Measurements from ENCODE around the gene PVALB. TPM values are rescaled to one million over a fixed set of nuclear protein-coding genes. Genes with fewer than 3 reads are reported as not detected.

PVALB gene
- total and polyA plus RNA-seq, 4 donors = 0.73 to 3.0 (median 2.4) TPM; not detected in 1

DNA sequence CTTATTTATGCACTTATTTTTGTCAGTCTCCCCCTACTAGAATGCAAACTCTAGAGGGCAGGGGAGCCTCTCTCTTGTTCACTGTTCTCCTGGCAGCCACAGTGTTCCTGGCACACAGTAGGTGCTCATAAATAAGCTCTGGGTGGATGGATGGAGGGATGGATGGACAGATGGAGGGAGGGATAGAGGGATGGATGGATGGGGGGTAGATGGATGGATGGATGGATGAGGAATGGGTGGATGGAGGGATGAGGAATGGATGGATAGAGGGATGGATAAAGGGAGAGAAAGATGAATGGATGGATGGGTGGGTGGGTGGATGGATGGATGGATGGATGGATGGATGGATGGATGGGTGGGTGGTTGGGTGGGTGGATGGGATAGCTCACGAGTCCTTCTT, 13.5 kb downstream of the PVALB start:
- no peak overlapping the region for H3K27ac ChIP-seq (ENCODE audit: low read depth in 1 of 2, low read length in 1 of 2)
- H3K4me1 ChIP-seq (ENCODE audit: control insufficient read depth in 5 of 5, insufficient read depth in 5 of 5, low read length in 5 of 5) = no peaks in the 10 kb centered on the region
- no peaks in the 10 kb centered on the region for H3K36me3 ChIP-seq (ENCODE audit: control insufficient read depth in 4 of 4, insufficient read depth in 4 of 4, low read length in 4 of 4)
- no peak for TF ChIP-seq CTCF (IDR thresholded peaks at IDR 0.05; ENCODE audit: control extremely low read depth, extremely low read depth)
- 86 to 95% methylated on average over 1 of the region's 1 CpG for WGBS, 2 donors
- H3K9ac ChIP-seq (ENCODE audit: insufficient read depth in 1 of 2, low read length in 2 of 2) = no peak overlapping the region
- no peak overlapping the region for H3K4me3 ChIP-seq
- H3K27me3 ChIP-seq (ENCODE audit: control insufficient read depth in 3 of 3, insufficient read depth in 3 of 3, low read length in 2 of 3) = peaks cover 0 to 25% (median 11%) of the 10 kb centered on the region in 3 donors
- DNase-seq = no peak
- ATAC-seq (ENCODE audit: insufficient read depth, low FRiP score) = no peak
- peaks cover 0 to 2% (median 0%) of the 10 kb centered on the region in 4 donors for H3K9me3 ChIP-seq (ENCODE audit: control insufficient read depth in 4 of 4, insufficient read depth in 3 of 4, low read length in 3 of 4)

GRCh38 chr22:36798674-36799066, 18.2 kb downstream of the PVALB start:
- H3K36me3 ChIP-seq (ENCODE audit: control insufficient read depth in 4 of 4, insufficient read depth in 4 of 4, low read length in 4 of 4) = no peaks in the 10 kb centered on the region
- H3K9me3 ChIP-seq (ENCODE audit: control insufficient read depth in 4 of 4, insufficient read depth in 3 of 4, low read length in 3 of 4) = peaks cover 0 to 2% (median 0%) of the 10 kb centered on the region in 4 donors
- no peak for TF ChIP-seq CTCF (IDR thresholded peaks at IDR 0.05; ENCODE audit: control extremely low read depth, extremely low read depth)
- no peak overlapping the region for H3K4me3 ChIP-seq
- DNase-seq (no peak), ATAC-seq (ENCODE audit: insufficient read depth, low FRiP score) (no peak)
- 82 to 94% methylated on average over 11 of the region's 11 CpGs for WGBS, 2 donors
- H3K27ac ChIP-seq (ENCODE audit: low read depth in 1 of 2, low read length in 1 of 2) = no peak overlapping the region
- peaks cover 0 to 7% (median 2%) of the 10 kb centered on the region in 3 donors for H3K27me3 ChIP-seq (ENCODE audit: control insufficient read depth in 3 of 3, insufficient read depth in 3 of 3, low read length in 2 of 3)
- no peak overlapping the region for H3K9ac ChIP-seq (ENCODE audit: insufficient read depth in 1 of 2, low read length in 2 of 2)
- H3K4me1 ChIP-seq (ENCODE audit: control insufficient read depth in 5 of 5, insufficient read depth in 5 of 5, low read length in 5 of 5) = no peaks in the 10 kb centered on the region

- no peak overlapping the region for H3K4me3 ChIP-seq
- H3K27me3 ChIP-seq (ENCODE audit: control insufficient read depth in 3 of 3, insufficient read depth in 3 of 3, low read length in 2 of 3) = peaks cover 0 to 7% (median 2%) of the 10 kb centered on the region in 3 donors
- no peak overlapping the region for H3K9ac ChIP-seq (ENCODE audit: insufficient read depth in 1 of 2, low read length in 2 of 2)
- WGBS, 2 donors = 76 to 81% methylated on average over 12 of the region's 12 CpGs
- H3K4me1 ChIP-seq (ENCODE audit: control insufficient read depth in 5 of 5, insufficient read depth in 5 of 5, low read length in 5 of 5) = no peaks in the 10 kb centered on the region
- no peak overlapping the region for H3K27ac ChIP-seq (ENCODE audit: low read depth in 1 of 2, low read length in 1 of 2)
- H3K9me3 ChIP-seq (ENCODE audit: control insufficient read depth in 4 of 4, insufficient read depth in 3 of 4, low read length in 3 of 4) = peaks cover 0 to 2% (median 0%) of the 10 kb centered on the region in 4 donors
- DNase-seq (no peak), ATAC-seq (ENCODE audit: insufficient read depth, low FRiP score) (no peak)
- TF ChIP-seq CTCF (IDR thresholded peaks at IDR 0.05; ENCODE audit: control extremely low read depth, extremely low read depth) = no peak
- no peaks in the 10 kb centered on the region for H3K36me3 ChIP-seq (ENCODE audit: control insufficient read depth in 4 of 4, insufficient read depth in 4 of 4, low read length in 4 of 4)
Observed at GRCh38 chr22:36797911-36798673, 18.7 kb downstream of the PVALB start.
